ENCODE measurements around the gene MMP23B. TPM values are rescaled to one million over a fixed set of nuclear protein-coding genes. Genes with fewer than 3 reads are reported as not detected.
"Not testable (repeated sequence)": the region's sequence is repeated elsewhere in the genome, so short reads cannot be mapped to it uniquely, and the experiment has no call there.

Gene MMP23B
- total RNA-seq, 4 donors from 2014 or later = 1.2 to 6.6 (median 3.8) TPM

- H3K9me3 ChIP-seq = no peaks in the 10 kb centered on the region
- TF ChIP-seq POLR2A (IDR thresholded peaks at IDR 0.05) = no peak
- no peak overlapping the region for H3K4me3 ChIP-seq
- peaks cover 0 to 22% of the 10 kb centered on the region in 2 donors for H3K27me3 ChIP-seq
- no peak for DNase-seq (ENCODE audit: low spot score in 2 of 2)
- no peaks in the 10 kb centered on the region for H3K36me3 ChIP-seq
- H3K27ac ChIP-seq = no peak overlapping the region
- WGBS, 2 donors = 78 to 81% methylated on average over 24 of the region's 24 CpGs
- peaks cover 0 to 12% (median 0%) of the 10 kb centered on the region in 4 donors for H3K4me1 ChIP-seq
Observed at GRCh38 chr1:1593834-1594601, 38.0 kb upstream of the MMP23B start.

GRCh38 chr1:1594602-1595260 is 37.2 kb upstream of the MMP23B start:
- Histone ChIP-seq H3K4me1 (peaks cover 0 to 17% (median 2%) of the 10 kb centered on the region in 4 donors), H3K36me3 (no peaks in the 10 kb centered on the region), H3K4me3 (no peak overlapping the region), H3K9me3 (no peaks in the 10 kb centered on the region), H3K27ac (no peak overlapping the region), H3K27me3 (peaks cover 0 to 25% of the 10 kb centered on the region in 2 donors)
- WGBS, 2 donors = 61 to 65% methylated on average over 7 to 9 of the region's 10 CpGs
- no peak for TF ChIP-seq POLR2A (IDR thresholded peaks at IDR 0.05)
- TF ChIP-seq CTCF (IDR thresholded peaks at IDR 0.05) = no peak
- TF ChIP-seq EP300 (IDR thresholded peaks at IDR 0.05) = no peak
- no peak for DNase-seq (ENCODE audit: low spot score in 2 of 2)

GRCh38 chr1:1595341-1595740 is 36.6 kb upstream of the MMP23B start:
- H3K27me3 ChIP-seq = peaks cover 0 to 26% of the 10 kb centered on the region in 2 donors
- H3K27ac ChIP-seq; H3K4me3 ChIP-seq; DNase-seq (ENCODE audit: low spot score in 2 of 2); H3K36me3 ChIP-seq; H3K9me3 ChIP-seq: not testable (repeated sequence)
- peaks cover 0 to 20% (median 3%) of the 10 kb centered on the region in 4 donors for H3K4me1 ChIP-seq
- 75 to 82% methylated on average over 2 of the region's 2 CpGs for WGBS, 2 donors

GRCh38 chr1:1596493-1597274 is 35.3 kb upstream of the MMP23B start:
- WGBS, 2 donors = 20 to 24% methylated on average over 9 to 12 of the region's 12 CpGs
- no peak overlapping the region for H3K27ac ChIP-seq
- no peaks in the 10 kb centered on the region for H3K9me3 ChIP-seq
- DNase-seq (ENCODE audit: low spot score in 2 of 2) = no peak
- H3K4me1 ChIP-seq = peaks cover 0 to 26% (median 4%) of the 10 kb centered on the region in 4 donors
- H3K36me3 ChIP-seq = no peaks in the 10 kb centered on the region
- TF ChIP-seq CTCF (IDR thresholded peaks at IDR 0.05) = no peak
- no peak for TF ChIP-seq EP300 (IDR thresholded peaks at IDR 0.05)
- TF ChIP-seq POLR2A (IDR thresholded peaks at IDR 0.05) = no peak
- no peak overlapping the region for H3K4me3 ChIP-seq
- peaks cover 0 to 40% of the 10 kb centered on the region in 2 donors for H3K27me3 ChIP-seq

GRCh38 chr1:1597275-1597930 is 34.6 kb upstream of the MMP23B start:
- H3K4me3 ChIP-seq = no peak overlapping the region
- H3K27ac ChIP-seq = no peak overlapping the region
- no peaks in the 10 kb centered on the region for H3K9me3 ChIP-seq
- H3K36me3 ChIP-seq = no peaks in the 10 kb centered on the region
- TF ChIP-seq EP300 (IDR thresholded peaks at IDR 0.05) = no peak
- TF ChIP-seq CTCF (IDR thresholded peaks at IDR 0.05) = no peak
- TF ChIP-seq POLR2A (IDR thresholded peaks at IDR 0.05) = no peak
- peaks cover 0 to 42% of the 10 kb centered on the region in 2 donors for H3K27me3 ChIP-seq
- 11 to 14% methylated on average over 12 to 13 of the region's 16 CpGs for WGBS, 2 donors
- DNase-seq (ENCODE audit: low spot score in 2 of 2) = no peak
- peaks cover 0 to 26% (median 4%) of the 10 kb centered on the region in 4 donors for H3K4me1 ChIP-seq

All from tibial nerve (tissue), 4 donors.